IPS-18c (cell line): Measurements from ENCODE around the gene CPLX3.

Experiments used
- H3K4me3 ChIP-seq: 2 replicates; pipeline ENCODE4 v1.7.0; 2013; ENCODE audit warnings: low read depth, mild to moderate bottlenecking, low read length, moderate library complexity; ENCODE audit not compliant: insufficient read depth
- H3K9me3 ChIP-seq: one replicate; pipeline ENCODE4 v1.6.1; 2013; ENCODE audit warnings: mild to moderate bottlenecking, low read length, moderate library complexity; ENCODE audit not compliant: control insufficient read depth, insufficient read depth

The CPLX3 gene

GRCh38 chr15:74845581-74845980 is 19.2 kb downstream of the CPLX3 start:
- H3K4me3 ChIP-seq: no peak overlapping the region
- no peaks in the 10 kb centered on the region for H3K9me3 ChIP-seq

- no peak overlapping the region for H3K4me3 ChIP-seq
- H3K9me3 ChIP-seq: no peaks in the 10 kb centered on the region
Observed at GRCh38 chr15:74847432-74847831, 21.0 kb downstream of the CPLX3 start.

- H3K9me3 ChIP-seq: no peaks in the 10 kb centered on the region
Observed at GRCh38 chr15:74850393-74850792, 24.0 kb downstream of the CPLX3 start.

GRCh38 chr15:74851960-74852359 is 25.5 kb downstream of the CPLX3 start:
- Histone ChIP-seq H3K4me3 (no peak overlapping the region), H3K9me3 (no peaks in the 10 kb centered on the region)

More at GRCh38 chr15:74850393-74850792, 24.0 kb downstream of the CPLX3 start:
- H3K4me3 ChIP-seq: no peak overlapping the region

GRCh38 chr15:74854453-74855022 is 28.1 kb downstream of the CPLX3 start:
- no peak overlapping the region for H3K4me3 ChIP-seq

GRCh38 chr15:74855857-74856256 is 29.4 kb downstream of the CPLX3 start:
- Histone ChIP-seq H3K4me3 (no peak overlapping the region), H3K9me3 (no peaks in the 10 kb centered on the region)

More at GRCh38 chr15:74854453-74855022, 28.1 kb downstream of the CPLX3 start:
- no peaks in the 10 kb centered on the region for H3K9me3 ChIP-seq

- Histone ChIP-seq H3K4me3 (no peak overlapping the region), H3K9me3 (no peaks in the 10 kb centered on the region)
Observed at GRCh38 chr15:74856537-74856936, 30.1 kb downstream of the CPLX3 start.

GRCh38 chr15:74857082-74857655 is 30.7 kb downstream of the CPLX3 start:
- no peak overlapping the region for H3K4me3 ChIP-seq
- no peaks in the 10 kb centered on the region for H3K9me3 ChIP-seq

- Histone ChIP-seq H3K4me3 (no peak overlapping the region), H3K9me3 (no peaks in the 10 kb centered on the region)
Observed at GRCh38 chr15:74857671-74858368, 31.4 kb downstream of the CPLX3 start.

GRCh38 chr15:74858369-74858740 is 31.9 kb downstream of the CPLX3 start:
- Histone ChIP-seq H3K4me3 (no peak overlapping the region), H3K9me3 (no peaks in the 10 kb centered on the region)

- Histone ChIP-seq H3K4me3 (no peak overlapping the region), H3K9me3 (peaks cover 2% of the 10 kb centered on the region)
Observed at GRCh38 chr15:74863239-74864056, 37.0 kb downstream of the CPLX3 start.

GRCh38 chr15:74864296-74864695 is 37.9 kb downstream of the CPLX3 start:
- peaks cover 2% of the 10 kb centered on the region for H3K9me3 ChIP-seq
- H3K4me3 ChIP-seq: no peak overlapping the region

- H3K9me3 ChIP-seq: peaks cover 2% of the 10 kb centered on the region
- H3K4me3 ChIP-seq: no peak overlapping the region
Observed at GRCh38 chr15:74865316-74865715, 38.9 kb downstream of the CPLX3 start.

- no peak overlapping the region for H3K4me3 ChIP-seq
- H3K9me3 ChIP-seq: peaks cover 2% of the 10 kb centered on the region
Observed at GRCh38 chr15:74866090-74866489, 39.7 kb downstream of the CPLX3 start.

GRCh38 chr15:74867466-74868038 is 41.1 kb downstream of the CPLX3 start:
- no peak overlapping the region for H3K4me3 ChIP-seq
- peaks cover 2% of the 10 kb centered on the region for H3K9me3 ChIP-seq

GRCh38 chr15:74868059-74868458 is 41.6 kb downstream of the CPLX3 start:
- Histone ChIP-seq H3K9me3 (peaks cover 2% of the 10 kb centered on the region), H3K4me3 (no peak overlapping the region)

- H3K4me3 ChIP-seq: no peak overlapping the region
Observed at GRCh38 chr15:74869372-74869725, 42.9 kb downstream of the CPLX3 start.

More at GRCh38 chr15:74869372-74869725, 42.9 kb downstream of the CPLX3 start:
- H3K9me3 ChIP-seq: peaks cover 2% of the 10 kb centered on the region
